GM12874 (cell line): Measurements from ENCODE around the gene BMPR2.

Experiments
- TF ChIP-seq, protein P1 (sequence below): IDR thresholded peaks from 2 replicates; pipeline ENCODE4 v1.5.1; 2011; ENCODE audit warnings: low read depth, mild to moderate bottlenecking, control low read depth, low read length, moderate library complexity; ENCODE audit not compliant: insufficient read depth

BMPR2 gene

DNA sequence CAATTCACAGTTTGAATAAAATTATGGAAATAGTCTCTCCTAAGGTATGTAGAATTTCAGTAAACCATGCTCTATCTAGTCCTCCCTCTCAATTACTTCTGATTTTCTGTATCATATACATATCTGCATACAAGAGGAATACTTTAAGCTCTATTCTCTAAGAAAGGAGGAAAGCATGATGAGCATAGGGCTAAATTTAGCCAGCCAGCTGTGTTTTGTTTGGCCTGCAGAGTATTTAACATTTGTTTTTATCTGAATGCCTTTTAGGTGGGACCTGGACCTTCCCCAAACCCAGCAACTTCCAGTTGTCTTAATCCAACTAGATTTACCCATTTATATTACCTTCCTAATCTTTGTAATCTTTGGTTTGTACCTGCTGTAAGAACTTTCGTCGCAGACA lies 216.4 kb downstream of the BMPR2 start:
- TF ChIP-seq, protein P1, sequence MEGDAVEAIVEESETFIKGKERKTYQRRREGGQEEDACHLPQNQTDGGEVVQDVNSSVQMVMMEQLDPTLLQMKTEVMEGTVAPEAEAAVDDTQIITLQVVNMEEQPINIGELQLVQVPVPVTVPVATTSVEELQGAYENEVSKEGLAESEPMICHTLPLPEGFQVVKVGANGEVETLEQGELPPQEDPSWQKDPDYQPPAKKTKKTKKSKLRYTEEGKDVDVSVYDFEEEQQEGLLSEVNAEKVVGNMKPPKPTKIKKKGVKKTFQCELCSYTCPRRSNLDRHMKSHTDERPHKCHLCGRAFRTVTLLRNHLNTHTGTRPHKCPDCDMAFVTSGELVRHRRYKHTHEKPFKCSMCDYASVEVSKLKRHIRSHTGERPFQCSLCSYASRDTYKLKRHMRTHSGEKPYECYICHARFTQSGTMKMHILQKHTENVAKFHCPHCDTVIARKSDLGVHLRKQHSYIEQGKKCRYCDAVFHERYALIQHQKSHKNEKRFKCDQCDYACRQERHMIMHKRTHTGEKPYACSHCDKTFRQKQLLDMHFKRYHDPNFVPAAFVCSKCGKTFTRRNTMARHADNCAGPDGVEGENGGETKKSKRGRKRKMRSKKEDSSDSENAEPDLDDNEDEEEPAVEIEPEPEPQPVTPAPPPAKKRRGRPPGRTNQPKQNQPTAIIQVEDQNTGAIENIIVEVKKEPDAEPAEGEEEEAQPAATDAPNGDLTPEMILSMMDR: no peak

DNA sequence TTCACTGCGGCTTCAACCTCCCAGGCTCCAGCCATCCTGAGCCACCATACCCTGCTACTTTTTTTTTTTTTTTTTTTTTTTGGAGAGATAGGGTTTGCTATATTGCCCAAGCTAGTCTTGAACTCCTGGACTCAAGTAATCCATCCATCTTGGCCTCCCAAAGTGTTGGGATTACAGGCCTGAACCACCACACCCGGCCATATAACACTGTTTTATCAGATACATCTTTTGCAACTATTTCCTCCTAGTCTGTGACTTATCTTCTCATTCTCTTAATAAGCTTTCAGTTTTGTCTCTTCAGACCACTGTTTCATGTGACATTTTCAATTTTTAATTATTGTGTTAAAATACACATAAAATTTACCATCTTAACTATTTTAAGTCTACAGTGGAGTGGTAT lies 223.0 kb downstream of the BMPR2 start:
- TF ChIP-seq, protein P1: no peak

DNA sequence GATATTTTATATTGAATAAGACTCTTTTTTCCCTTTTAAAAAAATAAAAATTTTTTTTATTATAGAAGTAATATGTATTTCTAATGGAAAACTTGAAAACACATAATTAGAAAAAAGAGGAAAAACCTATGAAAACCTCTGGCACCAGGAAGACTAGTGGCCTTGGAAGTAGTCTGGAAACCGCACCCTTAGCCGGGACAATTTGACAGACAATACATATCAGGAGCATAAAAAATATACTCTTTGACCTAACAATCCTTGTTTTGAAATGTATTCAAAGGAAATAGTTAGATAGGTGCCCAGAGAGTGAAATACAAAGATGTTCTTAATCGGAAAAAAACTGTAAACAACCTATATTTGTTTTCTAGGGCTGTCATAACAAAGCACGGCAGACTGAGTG lies 223.8 kb downstream of the BMPR2 start:
- TF ChIP-seq, protein P1: no peak

DNA sequence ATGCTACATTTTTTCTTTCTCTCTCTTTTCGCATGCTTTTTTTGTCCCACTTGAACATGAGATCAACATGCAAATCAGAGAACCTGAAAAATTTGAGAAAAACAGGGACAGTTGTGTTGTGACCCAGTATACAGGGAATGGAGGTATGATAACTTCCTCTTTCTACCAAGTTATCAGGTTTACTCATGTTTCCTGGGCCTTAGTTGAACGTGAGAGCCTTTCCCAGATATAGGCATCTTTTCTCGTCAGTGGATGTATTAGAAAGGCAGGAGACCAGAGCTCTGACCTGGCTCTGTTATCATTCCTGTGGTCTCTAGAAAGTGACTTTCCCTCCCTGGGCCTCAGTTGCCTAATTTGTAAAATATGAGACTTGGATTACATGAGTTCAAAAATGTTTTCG lies 228.6 kb downstream of the BMPR2 start:
- TF ChIP-seq, protein P1: no peak

DNA sequence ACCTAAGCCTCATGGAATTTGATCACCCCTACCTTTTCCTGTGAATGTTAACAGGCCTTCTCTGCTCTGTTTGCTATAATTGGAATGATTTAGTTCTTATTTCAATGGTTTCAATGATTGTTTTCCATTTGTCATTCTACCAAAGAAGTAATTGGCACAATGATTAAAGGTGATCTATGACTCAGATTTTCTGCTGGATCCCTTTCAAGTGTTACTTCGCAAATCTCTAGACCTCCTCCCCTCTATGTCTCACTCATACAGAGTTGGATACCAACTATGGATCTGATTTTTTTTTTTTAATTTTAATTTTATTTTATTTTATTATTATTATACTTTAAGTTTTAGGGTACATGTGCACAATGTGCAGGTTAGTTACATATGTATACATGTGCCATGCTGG lies 229.0 kb downstream of the BMPR2 start:
- TF ChIP-seq, protein P1: no peak

DNA sequence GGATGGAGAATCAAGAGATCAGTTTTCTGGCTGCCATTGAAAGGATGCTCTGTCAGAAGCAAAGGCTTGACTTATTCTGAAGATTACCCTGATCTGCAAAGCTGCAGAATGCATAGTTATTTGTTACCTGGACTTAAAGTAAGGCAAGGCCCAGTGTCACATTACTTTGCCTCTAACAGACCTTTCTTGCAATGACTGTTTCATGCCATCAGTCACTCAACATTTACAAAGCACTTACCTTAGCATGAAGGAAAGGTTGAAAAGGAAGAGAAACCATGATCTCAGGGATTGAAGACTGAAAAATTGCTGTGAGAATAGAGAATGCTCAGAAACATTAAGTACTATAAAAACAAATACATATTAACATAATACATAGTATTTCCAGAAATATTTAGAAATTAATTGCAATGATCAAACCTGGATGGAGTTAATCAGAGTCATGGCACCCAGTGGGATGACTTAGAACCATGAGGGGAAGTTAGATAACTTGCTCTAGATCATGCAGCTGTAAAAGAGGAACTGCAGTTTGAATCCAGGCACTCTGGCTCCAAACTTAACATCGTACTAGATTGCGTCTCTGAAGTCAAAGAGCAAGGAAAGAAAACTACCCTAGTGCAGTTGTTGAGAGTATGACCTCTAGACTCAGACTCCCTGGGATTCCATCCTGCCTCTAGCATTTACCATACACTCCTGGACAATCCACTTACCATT lies 232.2 kb downstream of the BMPR2 start:
- TF ChIP-seq, protein P1: no peak

DNA sequence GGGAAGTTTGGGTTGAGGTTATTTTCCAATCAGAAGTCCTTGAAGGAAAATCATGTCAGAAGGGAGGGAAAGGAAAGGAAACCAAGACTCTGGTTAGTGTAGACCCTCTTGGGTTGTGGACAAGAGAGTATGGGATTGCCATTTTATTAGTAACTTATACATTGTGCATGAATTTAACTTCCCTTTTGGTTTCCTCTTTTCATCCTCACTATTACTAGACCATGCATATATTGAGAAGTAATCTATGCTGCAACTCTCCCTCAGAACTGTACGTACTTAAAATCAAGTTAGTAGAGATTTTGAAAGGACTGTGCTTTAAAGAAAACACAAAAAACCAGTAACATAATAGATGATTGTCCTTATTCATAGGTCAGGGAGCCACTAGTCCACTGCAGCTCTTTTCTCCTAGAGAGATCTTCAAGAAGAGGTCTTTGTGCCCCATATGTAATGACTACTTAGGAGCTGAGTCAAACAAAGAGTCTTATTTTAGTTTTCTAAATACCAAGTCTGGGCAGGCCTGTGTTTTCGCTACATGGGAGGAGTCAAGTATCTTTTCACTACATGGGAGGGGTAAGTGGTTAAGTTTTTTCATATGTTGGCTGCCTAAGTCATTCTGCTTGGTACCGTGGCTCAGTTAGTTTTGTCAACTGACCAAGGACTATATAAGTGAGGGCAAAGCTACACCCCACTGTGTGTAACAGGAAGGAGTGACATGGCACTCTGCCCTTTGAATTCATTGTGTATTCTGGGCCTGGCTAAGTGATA lies 233.4 kb downstream of the BMPR2 start:
- TF ChIP-seq, protein P1: no peak
